Endothelial cell of umbilical vein (primary cell): ENCODE data around the gene ZNF507.

Source experiments
- CTCF ChIP-seq, 2 donors: IDR thresholded peaks; 1 replicate in 1 of 2; 2 replicates in 1 of 2; pipeline ENCODE4 v1.5.1; 2011; ENCODE audit warnings: low read length in 2 of 2, mild to moderate bottlenecking in 2 of 2, moderate library complexity in 2 of 2, control low read depth in 1 of 2, inconsistent platforms in 1 of 2, low read depth in 1 of 2; ENCODE audit not compliant: insufficient read depth in 1 of 2; ENCODE audit errors: extremely low read depth in 1 of 2
- EZH2 ChIP-seq: IDR thresholded peaks from 2 replicates; pipeline ENCODE4 v1.6.1; 2012; ENCODE audit warnings: borderline replicate concordance, low read depth, mild to moderate bottlenecking, moderate library complexity, low read length, inconsistent platforms; ENCODE audit not compliant: severe bottlenecking
- FOS ChIP-seq: IDR thresholded peaks from 2 replicates; pipeline ENCODE4 v1.6.1; 2011; ENCODE audit warnings: mild to moderate bottlenecking, low read length, moderate library complexity, borderline replicate concordance; ENCODE audit not compliant: insufficient read depth
- GATA2 ChIP-seq: IDR thresholded peaks from 2 replicates; pipeline ENCODE4 v1.7.0; 2011; ENCODE audit warnings: low read depth, mild to moderate bottlenecking, moderate library complexity, mixed read lengths, low read length; ENCODE audit not compliant: insufficient read length, insufficient read depth
- JUN ChIP-seq: IDR thresholded peaks from 2 replicates; pipeline ENCODE4 v1.6.1; 2011; ENCODE audit warnings: borderline replicate concordance, low read depth; ENCODE audit not compliant: insufficient read length, insufficient read depth
- MYC ChIP-seq: IDR thresholded peaks from one replicate; pipeline ENCODE4 v1.6.1; 2011; ENCODE audit warnings: mild to moderate bottlenecking, low read depth, low read length
- POLR2A ChIP-seq: IDR thresholded peaks from 2 replicates; pipeline ENCODE4 v1.6.1; 2012; ENCODE audit warnings: low read depth, mild to moderate bottlenecking, control low read depth, low read length
- POLR2AphosphoS5 ChIP-seq: IDR thresholded peaks from 2 replicates; pipeline ENCODE4 v1.6.1; 2012; ENCODE audit warnings: low read depth, mild to moderate bottlenecking, control low read depth, low read length, moderate library complexity; ENCODE audit not compliant: insufficient read depth
- TF ChIP-seq, protein P1 (sequence below): IDR thresholded peaks from 2 replicates; pipeline ENCODE4 v1.6.1; 2011; ENCODE audit not compliant: insufficient read depth, insufficient read length

DNA sequence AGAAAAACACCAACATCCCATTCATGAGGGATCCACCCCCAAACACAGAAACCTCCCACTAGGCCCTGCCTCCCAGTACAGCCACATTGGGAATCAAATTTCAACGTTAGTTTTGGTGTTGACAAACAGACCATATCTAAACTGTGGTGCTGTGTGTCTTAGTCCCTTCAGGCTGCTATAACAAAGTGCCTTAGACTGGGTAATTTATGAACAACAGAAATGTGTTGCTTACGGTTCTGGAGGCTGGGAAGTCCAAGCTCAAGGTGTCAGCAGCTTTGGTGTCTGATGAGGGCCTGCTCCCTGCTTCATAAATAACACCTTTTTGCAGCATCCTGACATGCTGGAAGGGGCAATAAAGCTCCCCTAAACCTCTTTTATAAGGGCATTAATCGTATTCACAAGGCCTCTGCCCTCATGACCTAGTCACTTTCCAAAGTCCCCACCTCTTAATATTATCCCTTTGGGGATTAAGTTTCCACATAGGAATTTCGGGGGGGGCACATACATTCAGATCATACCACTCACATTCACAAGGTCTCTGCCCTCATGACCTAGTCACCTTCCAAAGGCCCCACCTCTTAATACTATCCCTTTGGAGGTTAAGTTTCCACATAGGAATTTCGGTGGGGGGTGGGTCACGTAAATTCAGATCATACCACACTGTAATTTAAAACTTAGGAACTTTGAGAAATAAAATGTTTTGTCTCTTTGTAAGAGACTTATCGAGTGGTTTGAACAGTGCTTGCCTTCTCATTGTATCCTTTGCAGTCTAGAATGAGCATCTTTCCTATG lies 27.5 kb downstream of the ZNF507 start:
- TF ChIP-seq CTCF (IDR thresholded peaks at IDR 0.05; ENCODE audit: extremely low read depth in 1 of 2, insufficient read depth in 1 of 2, low read depth in 1 of 2, low read length in 2 of 2) (no peak), POLR2A (no peak), EZH2 (no peak), POLR2AphosphoS5 (no peak), FOS (no peak), JUN (no peak), MYC (no peak), GATA2 (no peak)
- TF ChIP-seq, protein P1, sequence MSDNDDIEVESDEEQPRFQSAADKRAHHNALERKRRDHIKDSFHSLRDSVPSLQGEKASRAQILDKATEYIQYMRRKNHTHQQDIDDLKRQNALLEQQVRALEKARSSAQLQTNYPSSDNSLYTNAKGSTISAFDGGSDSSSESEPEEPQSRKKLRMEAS: no peak
